IMR-90 (cell line): Measurements from ENCODE around the gene MSMO1. TPM values are rescaled to one million over a fixed set of nuclear protein-coding genes. Genes with fewer than 3 reads are reported as not detected.

ENCODE experiments used
- ATAC-seq: fragments of 200-7000 bp; cut with Tn5 transposase; 2 replicates; pipeline ENCODE4 v1.9.1; 2020; ENCODE audit warnings: low read depth, mild to moderate bottlenecking, moderate library complexity
- BruUV-seq: library from RNA; stranded (reverse); fragments of 400-500 nt; replicated peaks from 2 replicates; lab custom pipeline; 2021; lab: Mats Ljungman, UMichigan
- CTCF ChIA-PET: fragments of 300-600 bp; formaldehyde crosslinking; extraction: SDS; loops from one replicate; lab custom pipeline; 2021; ENCODE audit warnings: antibody characterized with exemption; lab: Yijun Ruan, JAX
- POLR2A ChIA-PET: fragments of 300-600 bp; sonication (Branson Sonifier 250); formaldehyde crosslinking; loops from one replicate; lab custom pipeline; 2022; ENCODE audit warnings: antibody characterized with exemption; ENCODE audit not compliant: unreplicated experiment; lab: Charles Lee
- DNase-seq: peaks from one replicate; pipeline ENCODE4 v3.0.0; 2013
- H2AFZ ChIP-seq: replicated peaks from 2 replicates; pipeline ENCODE3; 2013; ENCODE audit warnings: low read length, mild to moderate bottlenecking; ENCODE audit not compliant: poor library complexity
- H2AK5ac ChIP-seq: 2 replicates; pipeline ENCODE4 v1.6.1; 2013; ENCODE audit warnings: low read depth, low read length, inconsistent platforms
- H2AK9ac ChIP-seq: replicated peaks from 2 replicates; pipeline ENCODE3; 2013; ENCODE audit warnings: mild to moderate bottlenecking, low read depth, low read length, moderate library complexity; ENCODE audit not compliant: poor library complexity
- H2BK120ac ChIP-seq: 2 replicates; pipeline ENCODE4 v1.6.1; 2013; ENCODE audit warnings: low read depth, low read length, inconsistent platforms
- H2BK15ac ChIP-seq: 3 replicates; pipeline ENCODE4 v1.6.1; 2013; ENCODE audit warnings: low read depth, low read length, inconsistent platforms
- H2BK20ac ChIP-seq: 2 replicates; pipeline ENCODE4 v1.6.1; 2013; ENCODE audit warnings: low read depth, mild to moderate bottlenecking, inconsistent platforms, low read length, moderate library complexity
- H2BK5ac ChIP-seq: 2 replicates; pipeline ENCODE4 v1.6.1; 2013; ENCODE audit warnings: mild to moderate bottlenecking, low read depth, low read length, inconsistent platforms; ENCODE audit not compliant: poor library complexity, severe bottlenecking
- H3K14ac ChIP-seq: replicated peaks from 2 replicates; pipeline ENCODE4 v1.6.1; 2013; ENCODE audit warnings: low read depth, low read length, inconsistent platforms
- H3K18ac ChIP-seq: 2 replicates; pipeline ENCODE4 v1.6.1; 2013; ENCODE audit warnings: low read depth, low read length, control low read depth
- H3K23ac ChIP-seq: 2 replicates; pipeline ENCODE4 v1.6.1; 2013; ENCODE audit warnings: low read depth, low read length, inconsistent platforms
- H3K27ac ChIP-seq: 2 replicates; pipeline ENCODE4 v1.5.1; 2013; ENCODE audit warnings: mild to moderate bottlenecking, control low read depth, low read length; ENCODE audit not compliant: insufficient read depth
- H3K27me3 ChIP-seq: 2 replicates; pipeline ENCODE4 v1.6.1; 2013; ENCODE audit warnings: low read length; ENCODE audit not compliant: control insufficient read depth, insufficient read depth
- H3K36me3 ChIP-seq: 2 replicates; pipeline ENCODE4 v1.6.1; 2013; ENCODE audit warnings: low read length, mixed read lengths; ENCODE audit not compliant: control insufficient read depth, insufficient read depth
- H3K4ac ChIP-seq: 2 replicates; pipeline ENCODE4 v1.6.1; 2013; ENCODE audit warnings: low read depth, low read length, inconsistent platforms
- H3K4me1 ChIP-seq: 2 replicates; pipeline ENCODE4 v1.6.1; 2013; ENCODE audit warnings: low read length, mixed read lengths; ENCODE audit not compliant: control insufficient read depth, insufficient read depth
- H3K4me2 ChIP-seq: 2 replicates; pipeline ENCODE4 v1.6.1; 2013; ENCODE audit warnings: low read depth, mild to moderate bottlenecking, control low read depth, low read length, moderate library complexity
- H3K4me3 ChIP-seq: 2 replicates; pipeline ENCODE4 v1.5.1; 2013; ENCODE audit warnings: low read depth, mild to moderate bottlenecking, control low read depth, low read length, moderate library complexity; ENCODE audit not compliant: insufficient read depth
- H3K56ac ChIP-seq: 2 replicates; pipeline ENCODE4 v1.6.1; 2013; ENCODE audit warnings: low read length, inconsistent platforms; ENCODE audit not compliant: insufficient read depth; ENCODE audit errors: extremely low read depth
- H3K79me1 ChIP-seq, 2 experiments: 2 replicates each; pipeline ENCODE4 v1.6.1; 2013; ENCODE audit warnings: low read length in 2 of 2, inconsistent platforms in 1 of 2, low read depth in 1 of 2
- H3K9ac ChIP-seq: 2 replicates; pipeline ENCODE4 v1.6.1; 2013; ENCODE audit warnings: low read depth, low read length, control low read depth
- H3K9me1 ChIP-seq: 2 replicates; pipeline ENCODE4 v1.6.1; 2013; ENCODE audit warnings: low read length, inconsistent platforms; ENCODE audit not compliant: insufficient read depth
- H3K9me3 ChIP-seq: 2 replicates; pipeline ENCODE4 v1.6.1; 2013; ENCODE audit warnings: low read length; ENCODE audit not compliant: control insufficient read depth, insufficient read depth
- H4K20me1 ChIP-seq: 2 replicates; pipeline ENCODE4 v1.6.1; 2013; ENCODE audit warnings: low read length, inconsistent platforms; ENCODE audit not compliant: insufficient read depth
- H4K5ac ChIP-seq: 2 replicates; pipeline ENCODE4 v1.6.1; 2013; ENCODE audit warnings: mild to moderate bottlenecking, low read depth, low read length, control low read depth
- H4K8ac ChIP-seq, 2 experiments: 2 replicates each; pipeline ENCODE4 v1.6.1; 2013; ENCODE audit warnings: low read depth in 2 of 2, low read length in 2 of 2, control low read depth in 1 of 2, inconsistent platforms in 1 of 2
- H4K91ac ChIP-seq: 2 replicates; pipeline ENCODE4 v1.6.1; 2013; ENCODE audit warnings: low read depth, low read length, inconsistent platforms; ENCODE audit not compliant: insufficient read depth
- BHLHE40 ChIP-seq: fragments of 150-350 bp; IDR thresholded peaks from 2 replicates; pipeline ENCODE4 v1.6.1; 2016; ENCODE audit warnings: mild to moderate bottlenecking, low read depth, low read length
- CEBPB ChIP-seq: IDR thresholded peaks from 2 replicates; pipeline ENCODE4 v1.6.1; 2012; ENCODE audit warnings: low read depth, low read length, improper control_type of control experiment
- CHD1 ChIP-seq: IDR thresholded peaks from 2 replicates; pipeline ENCODE4 v1.6.1; 2012; ENCODE audit warnings: low read depth, low read length, improper control_type of control experiment
- FOS ChIP-seq: fragments of 150-350 bp; IDR thresholded peaks from 2 replicates; pipeline ENCODE4 v1.6.1; 2016; ENCODE audit warnings: low read depth, low read length
- MAFK ChIP-seq: IDR thresholded peaks from 2 replicates; pipeline ENCODE4 v1.6.1; 2012; ENCODE audit warnings: low read depth, low read length, improper control_type of control experiment
- MAZ ChIP-seq: IDR thresholded peaks from 2 replicates; pipeline ENCODE4 v1.6.1; 2012; ENCODE audit warnings: low read depth, mild to moderate bottlenecking, low read length, improper control_type of control experiment, moderate library complexity, borderline replicate concordance
- MXI1 ChIP-seq: IDR thresholded peaks from 2 replicates; pipeline ENCODE4 v1.6.1; 2012; ENCODE audit warnings: low read depth, mild to moderate bottlenecking, low read length, moderate library complexity, borderline replicate concordance
- NFE2L2 ChIP-seq: fragments of 150-350 bp; IDR thresholded peaks from 2 replicates; pipeline ENCODE4 v1.6.1; 2016; ENCODE audit warnings: low read depth, mild to moderate bottlenecking, low read length
- POLR2A ChIP-seq: IDR thresholded peaks from 2 replicates; pipeline ENCODE4 v1.6.1; 2012; ENCODE audit warnings: mild to moderate bottlenecking, low read depth, low read length
- RAD21 ChIP-seq: IDR thresholded peaks from 2 replicates; pipeline ENCODE4 v1.6.1; 2012; ENCODE audit warnings: low read length, improper control_type of control experiment
- RCOR1 ChIP-seq: IDR thresholded peaks from 2 replicates; pipeline ENCODE4 v1.6.1; 2012; ENCODE audit warnings: mild to moderate bottlenecking, low read length, improper control_type of control experiment; ENCODE audit not compliant: insufficient replicate concordance
- RFX5 ChIP-seq: IDR thresholded peaks from 2 replicates; pipeline ENCODE4 v1.8.0; 2012; ENCODE audit warnings: low read depth, mild to moderate bottlenecking, low read length, moderate library complexity
- SMC3 ChIP-seq: fragments of 150-350 bp; IDR thresholded peaks from 2 replicates; pipeline ENCODE4 v1.6.1; 2016; ENCODE audit warnings: low read depth, mild to moderate bottlenecking, antibody characterized with exemption, low read length, moderate library complexity
- WGBS, 2 experiments: methylation state at CpG; one replicate each; pipeline versions ENCODE4 v1.1.5 to v1.1.7; 2013; ENCODE audit warnings: missing lambda C conversion rate in 2 of 2; ENCODE audit not compliant: insufficient read length in 1 of 2; ENCODE audit errors: extremely low coverage in 2 of 2; 5-methylcytosine and 5-hydroxymethylcytosine counted together
- dilution Hi-C: fragments of 300-500 bp; cut with HindIII; formaldehyde crosslinking; loops from one replicate; pipeline ENCODE4 v1.14.3; 2018; ENCODE audit warnings: low sequenced_read_pairs; ENCODE audit not compliant: unreplicated experiment
- in situ Hi-C: fragments of 300-500 bp; cut with MboI; formaldehyde crosslinking; loops from 3 replicates; pipeline ENCODE4 v1.14.3; 2019; ENCODE audit warnings: low sequenced_read_pairs, inconsistent platforms, mixed read lengths
- intact Hi-C: fragments of 100-400 bp; cut with micrococcal nuclease; formaldehyde crosslinking; loops from 2 replicates; pipeline ENCODE4 v1.10.0; 2022
- polyA plus RNA-seq, 3 experiments: library from polyadenylated mRNA; depleted of rRNA; stranded (reverse); fragments of >200 nt; gene quantifications; 2 replicates each; pipeline ENCODE4 v1.2.3, GENCODE V29; 2012; ENCODE audit warnings: low replicate concordance in 1 of 3
- total RNA-seq: library from RNA; depleted of rRNA; stranded (reverse); fragments of >200 nt; gene quantifications from 2 replicates; pipeline ENCODE4 v1.2.3, GENCODE V29; 2012
- TF ChIP-seq, protein P1 (sequence below): fragments of 150-350 bp; IDR thresholded peaks from 2 replicates; pipeline ENCODE4 v1.6.1; 2016; ENCODE audit warnings: low read depth, mild to moderate bottlenecking, low read length, moderate library complexity, borderline replicate concordance
- TF ChIP-seq, protein P2 (sequence below): fragments of 150-350 bp; IDR thresholded peaks from 2 replicates; pipeline ENCODE4 v1.6.1; 2017; ENCODE audit warnings: mild to moderate bottlenecking, antibody characterized with exemption, low read length, low read depth
- TF ChIP-seq, protein P3 (sequence below): conservative IDR thresholded peaks from 2 replicates; pipeline ENCODE4 v1.5.1; 2012; ENCODE audit warnings: mild to moderate bottlenecking, low read depth, low read length, improper control_type of control experiment

Gene MSMO1
- total and polyA plus RNA-seq, 2 of the 4 experiments (the other 2 are of a cell fraction): 40.1 to 42.1 TPM

DNA sequence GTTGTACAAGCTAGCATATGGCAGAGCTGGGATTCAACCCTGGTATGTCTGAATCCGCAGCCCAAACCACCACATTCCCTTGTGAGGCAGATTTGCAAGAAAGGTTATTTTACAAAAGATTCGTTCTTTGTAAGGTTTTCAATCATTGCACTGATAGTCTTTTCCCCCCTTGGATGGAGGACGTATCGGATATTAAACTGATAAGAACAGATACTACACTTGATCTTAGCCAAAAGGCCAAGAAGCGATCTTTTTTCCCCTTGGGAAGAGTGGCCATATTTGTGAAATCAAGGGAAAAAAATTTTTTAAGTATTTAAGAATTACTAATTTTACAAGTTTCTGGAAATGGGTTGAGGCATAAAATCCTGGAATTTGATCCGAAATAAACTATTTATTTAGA lies 34.4 kb upstream of the MSMO1 start:
- H2AK5ac ChIP-seq: no peak overlapping the region
- peaks cover 4% of the 10 kb centered on the region for H3K4me1 ChIP-seq
- no peaks in the 10 kb centered on the region; the same call in 1 of the 2 replicates for H4K20me1 ChIP-seq
- no peak overlapping the region for H2AK9ac ChIP-seq
- in situ Hi-C loops (no loop called here), intact Hi-C loops (no loop called here), dilution Hi-C loops (no loop called here)
- no peak overlapping the region for H4K91ac ChIP-seq
- H3K9me3 ChIP-seq: no peaks in the 10 kb centered on the region
- no CpG with 5 or more reads among the region's 6 CpGs for WGBS, 2 experiments
- POLR2A ChIA-PET: no interaction called here
- no TSS peak for BruUV-seq
- peaks cover 4% of the 10 kb centered on the region in 2 experiments; a peak in 2 of 4 replicates for H3K79me1 ChIP-seq
- ATAC-seq (no peak), DNase-seq (no peak)
- no peak overlapping the region for H3K23ac ChIP-seq
- H2BK5ac ChIP-seq: no peak overlapping the region
- H4K5ac ChIP-seq: no peak overlapping the region
- H2BK20ac ChIP-seq: no peak overlapping the region
- H3K27ac ChIP-seq: no peak overlapping the region
- H4K8ac ChIP-seq: no peak overlapping the region
- H3K9ac ChIP-seq: no peak overlapping the region
- H2BK15ac ChIP-seq: no peak overlapping the region
- H3K9me1 ChIP-seq: peaks cover 2% of the 10 kb centered on the region; the same call in 1 of the 2 replicates
- no peak overlapping the region for H2BK120ac ChIP-seq
- no peak overlapping the region for H2AFZ ChIP-seq
- H3K4me3 ChIP-seq: no peak overlapping the region
- CTCF ChIA-PET: interaction anchor here (0.6 kb wide), 1 partner anchor 1546 kb away, joined by 3 read pairs; no protein-coding TSS in a partner anchor
- no peak overlapping the region for H3K4me2 ChIP-seq
- no peak overlapping the region for H3K4ac ChIP-seq
- H3K36me3 ChIP-seq: peaks cover 4% of the 10 kb centered on the region; the same call in 1 of the 2 replicates
- no peak overlapping the region for H3K56ac ChIP-seq
- no peak for TF ChIP-seq SMC3
- TF ChIP-seq MAZ: no peak
- TF ChIP-seq BHLHE40: no peak
- no peak for TF ChIP-seq MAFK
- TF ChIP-seq CEBPB: no peak
- TF ChIP-seq RAD21: no peak
- TF ChIP-seq, protein P1, sequence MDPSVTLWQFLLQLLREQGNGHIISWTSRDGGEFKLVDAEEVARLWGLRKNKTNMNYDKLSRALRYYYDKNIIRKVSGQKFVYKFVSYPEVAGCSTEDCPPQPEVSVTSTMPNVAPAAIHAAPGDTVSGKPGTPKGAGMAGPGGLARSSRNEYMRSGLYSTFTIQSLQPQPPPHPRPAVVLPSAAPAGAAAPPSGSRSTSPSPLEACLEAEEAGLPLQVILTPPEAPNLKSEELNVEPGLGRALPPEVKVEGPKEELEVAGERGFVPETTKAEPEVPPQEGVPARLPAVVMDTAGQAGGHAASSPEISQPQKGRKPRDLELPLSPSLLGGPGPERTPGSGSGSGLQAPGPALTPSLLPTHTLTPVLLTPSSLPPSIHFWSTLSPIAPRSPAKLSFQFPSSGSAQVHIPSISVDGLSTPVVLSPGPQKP: no peak
- TF ChIP-seq FOS: no peak
- TF ChIP-seq, protein P2, sequence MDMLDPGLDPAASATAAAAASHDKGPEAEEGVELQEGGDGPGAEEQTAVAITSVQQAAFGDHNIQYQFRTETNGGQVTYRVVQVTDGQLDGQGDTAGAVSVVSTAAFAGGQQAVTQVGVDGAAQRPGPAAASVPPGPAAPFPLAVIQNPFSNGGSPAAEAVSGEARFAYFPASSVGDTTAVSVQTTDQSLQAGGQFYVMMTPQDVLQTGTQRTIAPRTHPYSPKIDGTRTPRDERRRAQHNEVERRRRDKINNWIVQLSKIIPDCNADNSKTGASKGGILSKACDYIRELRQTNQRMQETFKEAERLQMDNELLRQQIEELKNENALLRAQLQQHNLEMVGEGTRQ: no peak
- TF ChIP-seq RCOR1: no peak
- TF ChIP-seq, protein P3, sequence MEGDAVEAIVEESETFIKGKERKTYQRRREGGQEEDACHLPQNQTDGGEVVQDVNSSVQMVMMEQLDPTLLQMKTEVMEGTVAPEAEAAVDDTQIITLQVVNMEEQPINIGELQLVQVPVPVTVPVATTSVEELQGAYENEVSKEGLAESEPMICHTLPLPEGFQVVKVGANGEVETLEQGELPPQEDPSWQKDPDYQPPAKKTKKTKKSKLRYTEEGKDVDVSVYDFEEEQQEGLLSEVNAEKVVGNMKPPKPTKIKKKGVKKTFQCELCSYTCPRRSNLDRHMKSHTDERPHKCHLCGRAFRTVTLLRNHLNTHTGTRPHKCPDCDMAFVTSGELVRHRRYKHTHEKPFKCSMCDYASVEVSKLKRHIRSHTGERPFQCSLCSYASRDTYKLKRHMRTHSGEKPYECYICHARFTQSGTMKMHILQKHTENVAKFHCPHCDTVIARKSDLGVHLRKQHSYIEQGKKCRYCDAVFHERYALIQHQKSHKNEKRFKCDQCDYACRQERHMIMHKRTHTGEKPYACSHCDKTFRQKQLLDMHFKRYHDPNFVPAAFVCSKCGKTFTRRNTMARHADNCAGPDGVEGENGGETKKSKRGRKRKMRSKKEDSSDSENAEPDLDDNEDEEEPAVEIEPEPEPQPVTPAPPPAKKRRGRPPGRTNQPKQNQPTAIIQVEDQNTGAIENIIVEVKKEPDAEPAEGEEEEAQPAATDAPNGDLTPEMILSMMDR: no peak
- TF ChIP-seq NFE2L2: no peak
- TF ChIP-seq RFX5: no peak
- TF ChIP-seq MXI1: no peak
- no peak for TF ChIP-seq CHD1
- no peak for TF ChIP-seq POLR2A
- H3K27me3 ChIP-seq: no peaks in the 10 kb centered on the region
- H3K14ac ChIP-seq: no peak overlapping the region
- H3K18ac ChIP-seq: no peak overlapping the region
